SK-N-SH (cell line): ENCODE data around the gene CYP2C18.
"Not testable (repeated sequence)": the region's sequence is repeated elsewhere in the genome, so short reads cannot be mapped to it uniquely, and the experiment has no call there.

Experiments
- TF ChIP-seq, protein P1 (sequence below): fragments of 150-350 bp; IDR thresholded peaks from 2 replicates; pipeline ENCODE4 v1.6.1; 2017; ENCODE audit warnings: antibody characterized with exemption, low read length, low read depth, borderline replicate concordance
- TF ChIP-seq, protein P2 (sequence below): fragments of 200-600 bp; sonication (generic); IDR thresholded peaks from 2 replicates; pipeline ENCODE4 v1.6.1; 2017; ENCODE audit warnings: antibody characterized with exemption, mild to moderate bottlenecking, moderate library complexity

DNA sequence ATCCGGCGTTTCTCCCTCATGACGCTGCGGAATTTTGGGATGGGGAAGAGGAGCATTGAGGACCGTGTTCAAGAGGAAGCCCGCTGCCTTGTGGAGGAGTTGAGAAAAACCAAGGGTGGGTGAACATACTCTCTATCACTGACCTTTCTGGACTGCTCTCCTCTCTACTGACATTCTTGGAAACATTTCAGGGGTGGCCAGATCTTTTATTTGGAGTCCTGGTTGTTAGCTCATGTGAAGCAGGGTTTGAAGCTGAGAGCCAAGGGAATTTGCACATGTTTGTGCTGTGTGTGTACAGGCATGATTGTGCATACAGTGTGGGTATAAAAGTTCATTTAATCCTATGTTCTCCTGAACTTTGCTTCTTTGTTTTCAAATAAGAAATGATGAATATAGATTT lies 91.9 kb downstream of the CYP2C18 start:
- TF ChIP-seq, protein P1, sequence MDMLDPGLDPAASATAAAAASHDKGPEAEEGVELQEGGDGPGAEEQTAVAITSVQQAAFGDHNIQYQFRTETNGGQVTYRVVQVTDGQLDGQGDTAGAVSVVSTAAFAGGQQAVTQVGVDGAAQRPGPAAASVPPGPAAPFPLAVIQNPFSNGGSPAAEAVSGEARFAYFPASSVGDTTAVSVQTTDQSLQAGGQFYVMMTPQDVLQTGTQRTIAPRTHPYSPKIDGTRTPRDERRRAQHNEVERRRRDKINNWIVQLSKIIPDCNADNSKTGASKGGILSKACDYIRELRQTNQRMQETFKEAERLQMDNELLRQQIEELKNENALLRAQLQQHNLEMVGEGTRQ = not testable (repeated sequence)
- TF ChIP-seq, protein P2, sequence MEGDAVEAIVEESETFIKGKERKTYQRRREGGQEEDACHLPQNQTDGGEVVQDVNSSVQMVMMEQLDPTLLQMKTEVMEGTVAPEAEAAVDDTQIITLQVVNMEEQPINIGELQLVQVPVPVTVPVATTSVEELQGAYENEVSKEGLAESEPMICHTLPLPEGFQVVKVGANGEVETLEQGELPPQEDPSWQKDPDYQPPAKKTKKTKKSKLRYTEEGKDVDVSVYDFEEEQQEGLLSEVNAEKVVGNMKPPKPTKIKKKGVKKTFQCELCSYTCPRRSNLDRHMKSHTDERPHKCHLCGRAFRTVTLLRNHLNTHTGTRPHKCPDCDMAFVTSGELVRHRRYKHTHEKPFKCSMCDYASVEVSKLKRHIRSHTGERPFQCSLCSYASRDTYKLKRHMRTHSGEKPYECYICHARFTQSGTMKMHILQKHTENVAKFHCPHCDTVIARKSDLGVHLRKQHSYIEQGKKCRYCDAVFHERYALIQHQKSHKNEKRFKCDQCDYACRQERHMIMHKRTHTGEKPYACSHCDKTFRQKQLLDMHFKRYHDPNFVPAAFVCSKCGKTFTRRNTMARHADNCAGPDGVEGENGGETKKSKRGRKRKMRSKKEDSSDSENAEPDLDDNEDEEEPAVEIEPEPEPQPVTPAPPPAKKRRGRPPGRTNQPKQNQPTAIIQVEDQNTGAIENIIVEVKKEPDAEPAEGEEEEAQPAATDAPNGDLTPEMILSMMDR = not testable (repeated sequence)
